ENCODE measurements around the gene SLC5A10.

DNA sequence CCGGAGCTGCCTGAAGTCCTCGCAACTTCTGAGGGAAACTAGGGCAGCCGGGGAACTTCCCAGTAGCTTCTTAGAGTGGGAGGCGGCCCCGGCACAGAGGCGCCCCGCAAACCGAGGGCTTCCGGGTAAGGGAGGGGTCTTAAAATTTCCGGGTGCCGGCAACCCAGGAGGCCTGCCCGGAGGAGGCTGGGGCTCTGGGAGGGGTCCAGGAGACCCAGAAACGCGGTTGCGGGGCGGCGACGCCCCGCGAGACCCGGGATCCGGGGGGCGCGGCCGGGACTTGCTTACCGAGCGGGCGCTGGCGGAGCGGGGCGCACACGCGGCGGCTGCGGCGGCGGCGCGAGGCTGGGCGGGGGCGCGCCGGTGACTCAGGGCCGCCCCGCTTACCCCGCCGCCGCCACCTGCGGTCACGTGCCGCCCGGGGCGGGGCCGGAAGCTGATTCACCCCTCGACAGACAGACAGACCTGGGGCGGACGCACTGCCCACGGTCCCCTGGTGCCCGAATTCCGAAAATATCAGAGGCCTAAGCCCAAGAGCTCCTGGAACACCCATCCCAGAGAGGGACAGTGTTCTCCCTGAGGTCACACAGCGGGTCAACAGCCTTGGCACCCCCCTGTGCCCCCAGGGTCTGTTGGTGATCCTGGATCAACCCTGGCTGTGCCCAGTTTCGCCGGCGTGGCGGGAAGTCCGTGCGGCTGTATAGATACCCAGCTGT lies 52.6 kb downstream of the SLC5A10 start, which contains the start of gene FAM83G:
- peak; percentile 60; the same call in 1 of the 2 replicates for TF ChIP-seq POLR2A (IDR thresholded peaks at IDR 0.05; ENCODE audit: low read depth, low read length)
- no peak for TF ChIP-seq POLR2AphosphoS5 (IDR thresholded peaks at IDR 0.05; ENCODE audit: low read depth, low read length)
- 0 out of 2 replicates have a peak, but pooled peaks have one; percentile 22 for TF ChIP-seq TAF1 (IDR thresholded peaks at IDR 0.05; ENCODE audit: borderline replicate concordance, low read depth, low read length)
